ENCODE measurements around the gene TAPT1.
"Not testable (repeated sequence)": the region's sequence is repeated elsewhere in the genome, so short reads cannot be mapped to it uniquely, and the experiment has no call there.

The TAPT1 gene

GRCh38 chr4:16212138-16212782 lies 14.0 kb downstream of the TAPT1 start:
- DNase-seq (ENCODE audit: low spot score): no peak

- DNase-seq (ENCODE audit: low spot score): no peak
Observed at GRCh38 chr4:16207409-16207808, 18.9 kb downstream of the TAPT1 start.

GRCh38 chr4:16206848-16207247 lies 19.4 kb downstream of the TAPT1 start:
- no peak for DNase-seq (ENCODE audit: low spot score)

GRCh38 chr4:16206301-16206700 lies 20.0 kb downstream of the TAPT1 start:
- no peak for DNase-seq (ENCODE audit: low spot score)

- no peak for DNase-seq (ENCODE audit: low spot score)
Observed at GRCh38 chr4:16205298-16206164, 20.7 kb downstream of the TAPT1 start.

GRCh38 chr4:16204505-16204904 lies 21.8 kb downstream of the TAPT1 start:
- no peak for DNase-seq (ENCODE audit: low spot score)

- no peak for DNase-seq (ENCODE audit: low spot score)
Observed at GRCh38 chr4:16203083-16203482, 23.2 kb downstream of the TAPT1 start.

- no peak for DNase-seq (ENCODE audit: low spot score)
Observed at GRCh38 chr4:16202598-16202997, 23.7 kb downstream of the TAPT1 start.

GRCh38 chr4:16199093-16199492 lies 27.2 kb downstream of the TAPT1 start:
- peak; percentile 49 for DNase-seq (ENCODE audit: low spot score)

- no peak for DNase-seq (ENCODE audit: low spot score)
Observed at GRCh38 chr4:16197876-16198665, 28.2 kb downstream of the TAPT1 start.

GRCh38 chr4:16196482-16197393 lies 29.5 kb downstream of the TAPT1 start:
- DNase-seq (ENCODE audit: low spot score): peak; percentile 88

GRCh38 chr4:16195209-16195608 lies 31.1 kb downstream of the TAPT1 start:
- no peak for DNase-seq (ENCODE audit: low spot score)

GRCh38 chr4:16194798-16195197 lies 31.5 kb downstream of the TAPT1 start:
- not testable (repeated sequence) for DNase-seq (ENCODE audit: low spot score)

GRCh38 chr4:16194214-16194613 lies 32.1 kb downstream of the TAPT1 start:
- DNase-seq (ENCODE audit: low spot score): no peak

GRCh38 chr4:16192631-16193518 lies 33.4 kb downstream of the TAPT1 start:
- no peak for DNase-seq (ENCODE audit: low spot score)

GRCh38 chr4:16192057-16192456 lies 34.2 kb downstream of the TAPT1 start:
- DNase-seq (ENCODE audit: low spot score): no peak

GRCh38 chr4:16187455-16187854 lies 38.8 kb downstream of the TAPT1 start:
- DNase-seq (ENCODE audit: low spot score): no peak

GRCh38 chr4:16186986-16187385 lies 39.3 kb downstream of the TAPT1 start:
- no peak for DNase-seq (ENCODE audit: low spot score)

- no peak for DNase-seq (ENCODE audit: low spot score)
Observed at GRCh38 chr4:16183604-16184003, 42.7 kb downstream of the TAPT1 start.

GRCh38 chr4:16176621-16177020 lies 49.6 kb downstream of the TAPT1 start:
- DNase-seq (ENCODE audit: low spot score): no peak

- no peak for DNase-seq (ENCODE audit: low spot score)
Observed at GRCh38 chr4:16171831-16172230, 54.4 kb downstream of the TAPT1 start.

Data from pons (tissue), 1 donor.